ENCODE results near the gene EPM2AIP1. TPM values are rescaled to one million over a fixed set of nuclear protein-coding genes. Genes with fewer than 3 reads are reported as not detected.

The EPM2AIP1 gene
- total and polyA plus RNA-seq, 9 of the 15 experiments (the other 6 are each of a cell fraction or from before 2014, with no cell fraction given), result 6.7 to 44.8 (median 25.2) TPM

GRCh38 chr3:36957063-36957462 is 35.9 kb downstream of the EPM2AIP1 start (continued):
- TF ChIP-seq, protein P1, sequence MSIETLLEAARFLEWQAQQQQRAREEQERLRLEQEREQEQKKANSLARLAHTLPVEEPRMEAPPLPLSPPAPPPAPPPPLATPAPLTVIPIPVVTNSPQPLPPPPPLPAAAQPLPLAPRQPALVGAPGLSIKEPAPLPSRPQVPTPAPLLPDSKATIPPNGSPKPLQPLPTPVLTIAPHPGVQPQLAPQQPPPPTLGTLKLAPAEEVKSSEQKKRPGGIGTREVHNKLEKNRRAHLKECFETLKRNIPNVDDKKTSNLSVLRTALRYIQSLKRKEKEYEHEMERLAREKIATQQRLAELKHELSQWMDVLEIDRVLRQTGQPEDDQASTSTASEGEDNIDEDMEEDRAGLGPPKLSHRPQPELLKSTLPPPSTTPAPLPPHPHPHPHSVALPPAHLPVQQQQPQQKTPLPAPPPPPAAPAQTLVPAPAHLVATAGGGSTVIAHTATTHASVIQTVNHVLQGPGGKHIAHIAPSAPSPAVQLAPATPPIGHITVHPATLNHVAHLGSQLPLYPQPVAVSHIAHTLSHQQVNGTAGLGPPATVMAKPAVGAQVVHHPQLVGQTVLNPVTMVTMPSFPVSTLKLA (conservative IDR thresholded peaks at IDR 0.05), result 0 out of 4 replicates have a peak, but pooled peaks of 1 of the 2 experiments have one; percentile 21
- 0 out of 2 replicates have a peak, but pooled peaks have one; percentile 49 for TF ChIP-seq CC2D1A (IDR thresholded peaks at IDR 0.05)
- TF ChIP-seq RNF2 (IDR thresholded peaks at IDR 0.05), result no peak
- TF ChIP-seq ZNF561 (CRISPR knock-in tag; conservative IDR thresholded peaks at IDR 0.05), result no peak
- no peak for TF ChIP-seq ZSCAN29 (IDR thresholded peaks at IDR 0.05)
- TF ChIP-seq ID3 (CRISPR knock-in tag; IDR thresholded peaks at IDR 0.05), result no peak
- no peak for TF ChIP-seq ID3 (tag; IDR thresholded peaks at IDR 0.05)
- TF ChIP-seq POU5F1 (IDR thresholded peaks at IDR 0.05; ENCODE audit: borderline replicate concordance, low read depth, low read length, partially characterized antibody), result no peak
- TF ChIP-seq HOXB6 (CRISPR knock-in tag; IDR thresholded peaks at IDR 0.05; ENCODE audit: borderline replicate concordance), result no peak
- TF ChIP-seq PTTG1 (tag; IDR thresholded peaks at IDR 0.05; ENCODE audit: low read depth), result no peak
- TF ChIP-seq MED1 (CRISPR knock-in tag; IDR thresholded peaks at IDR 0.05; ENCODE audit: borderline replicate concordance), result no peak
- peak; percentile 42 to 78; a peak in 3 of 4 replicates for TF ChIP-seq KDM1A (IDR thresholded peaks at IDR 0.05)
- no peak for TF ChIP-seq PHTF2 (CRISPR knock-in tag; IDR thresholded peaks at IDR 0.05)
- no peak for TF ChIP-seq MAFG (tag; conservative IDR thresholded peaks at IDR 0.05)
- TF ChIP-seq ARNT (IDR thresholded peaks at IDR 0.05), result peak in 1 of 2 experiments; percentile 54; a peak in 1 of 4 replicates
- no peak for TF ChIP-seq MCM7 (IDR thresholded peaks at IDR 0.05)
- no peak for TF ChIP-seq TAF9B (IDR thresholded peaks at IDR 0.05; ENCODE audit: partially characterized antibody)
- TF ChIP-seq FOXM1 (IDR thresholded peaks at IDR 0.05; ENCODE audit: low read depth), result no peak
- TF ChIP-seq FOXM1 (CRISPR knock-in tag; IDR thresholded peaks at IDR 0.05; ENCODE audit: low read depth), result no peak
- no peak for TF ChIP-seq IRF9 (tag; IDR thresholded peaks at IDR 0.05)
- TF ChIP-seq POLR3G (IDR thresholded peaks at IDR 0.05; ENCODE audit: extremely low read depth, insufficient read length, insufficient replicate concordance), result no peak
- TF ChIP-seq RAD51 (IDR thresholded peaks at IDR 0.05; ENCODE audit: borderline replicate concordance, low read depth), result no peak
- TF ChIP-seq SPI1 (IDR thresholded peaks at IDR 0.05; ENCODE audit: borderline replicate concordance, low read depth, low read length), result no peak
- TF ChIP-seq, protein P2, sequence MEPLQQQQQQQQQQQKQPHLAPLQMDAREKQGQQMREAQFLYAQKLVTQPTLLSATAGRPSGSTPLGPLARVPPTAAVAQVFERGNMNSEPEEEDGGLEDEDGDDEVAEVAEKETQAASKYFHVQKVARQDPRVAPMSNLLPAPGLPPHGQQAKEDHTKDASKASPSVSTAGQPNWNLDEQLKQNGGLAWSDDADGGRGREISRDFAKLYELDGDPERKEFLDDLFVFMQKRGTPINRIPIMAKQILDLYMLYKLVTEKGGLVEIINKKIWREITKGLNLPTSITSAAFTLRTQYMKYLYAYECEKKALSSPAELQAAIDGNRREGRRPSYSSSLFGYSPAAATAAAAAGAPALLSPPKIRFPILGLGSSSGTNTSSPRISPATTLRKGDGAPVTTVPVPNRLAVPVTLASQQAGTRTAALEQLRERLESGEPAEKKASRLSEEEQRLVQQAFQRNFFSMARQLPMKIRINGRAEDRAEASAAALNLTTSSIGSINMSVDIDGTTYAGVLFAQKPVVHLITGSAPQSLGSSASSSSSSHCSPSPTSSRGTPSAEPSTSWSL (CRISPR knock-in tag; IDR thresholded peaks at IDR 0.05; ENCODE audit: borderline replicate concordance), result no peak
- no peak for TF ChIP-seq ZNF764 (CRISPR knock-in tag; IDR thresholded peaks at IDR 0.05; ENCODE audit: low read depth)
